ENCODE data around the gene SH3RF3.
"Not testable (repeated sequence)": the region's sequence is repeated elsewhere in the genome, so short reads cannot be mapped to it uniquely, and the experiment has no call there.

SH3RF3 gene

GRCh38 chr2:109517118-109517889, 388.3 kb downstream of the SH3RF3 start:
- DNase-seq = no peak

DNA sequence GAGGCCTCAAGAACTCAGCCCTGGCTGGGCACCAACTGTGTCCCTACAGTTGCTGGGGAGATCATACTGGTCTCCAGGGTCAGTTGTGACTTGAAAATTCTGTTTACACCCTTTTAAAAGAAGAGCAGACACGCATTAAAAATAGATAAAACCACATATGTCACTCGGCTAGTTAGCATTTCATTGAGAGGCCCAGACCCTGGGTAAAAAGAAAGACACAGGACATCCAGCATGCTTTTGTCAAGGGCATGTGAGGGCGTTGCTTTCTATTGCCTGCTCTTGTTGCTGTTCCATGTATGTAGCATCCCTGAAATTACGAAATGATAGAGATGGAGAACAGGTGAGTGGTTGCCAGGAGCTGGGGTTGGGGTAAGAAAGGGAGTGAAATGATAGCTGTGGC, 390.5 kb downstream of the SH3RF3 start:
- no peak for DNase-seq

DNA sequence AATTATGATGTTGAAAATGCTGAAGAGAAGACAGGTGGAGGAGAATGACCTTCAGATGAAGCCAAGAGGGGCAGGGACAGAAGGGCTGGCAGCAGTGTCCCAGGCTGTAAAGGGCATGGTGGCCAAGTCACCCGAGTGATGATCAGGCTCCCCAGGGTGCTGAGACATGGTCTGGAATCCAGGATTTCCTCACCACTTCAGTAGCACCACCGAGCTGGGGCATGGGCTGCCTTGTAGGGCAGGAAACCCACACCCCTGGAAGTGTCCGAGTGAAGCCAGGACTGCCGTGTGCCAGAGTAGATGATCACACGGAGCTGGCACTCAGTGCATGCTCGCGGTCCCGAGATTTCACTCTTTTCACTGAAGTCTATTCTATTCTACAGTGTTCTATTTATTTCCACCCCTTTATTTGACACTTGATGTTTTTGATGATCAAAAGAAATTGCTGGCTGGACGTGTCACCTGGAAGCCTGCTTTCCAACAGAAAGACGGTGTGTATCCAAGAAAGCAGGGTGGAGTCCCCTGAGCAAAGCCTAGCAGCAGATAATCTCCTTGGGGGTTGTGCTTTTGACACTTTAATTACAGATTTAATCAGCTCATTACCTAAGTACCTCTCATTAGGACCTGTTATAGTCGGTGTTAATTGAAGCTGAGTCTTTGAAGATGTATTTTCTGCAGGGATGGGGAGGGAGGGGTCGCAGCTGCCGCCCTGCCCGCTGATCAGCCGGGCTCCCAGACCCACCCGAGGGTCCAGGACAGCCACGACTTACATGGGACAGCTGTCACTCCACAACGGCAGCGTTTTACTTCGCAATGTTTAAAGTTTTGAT, 392.4 kb downstream of the SH3RF3 start:
- no peak for DNase-seq

DNA sequence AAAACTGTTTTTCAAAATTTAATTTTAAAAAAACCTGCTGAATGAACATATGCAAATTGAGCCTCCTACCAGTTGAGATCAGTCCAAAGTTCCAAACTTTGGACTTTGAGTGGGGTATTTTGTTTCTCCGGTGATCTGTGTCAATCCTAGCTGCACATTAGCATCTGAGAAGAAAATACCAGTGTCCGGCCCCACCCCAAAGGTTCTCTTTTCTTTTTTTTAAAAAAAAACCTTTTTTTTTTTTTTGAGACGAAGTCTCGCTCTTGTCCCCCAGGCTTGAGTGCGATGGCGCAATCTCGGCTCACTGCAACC, 393.0 kb downstream of the SH3RF3 start:
- no peak for DNase-seq

DNA sequence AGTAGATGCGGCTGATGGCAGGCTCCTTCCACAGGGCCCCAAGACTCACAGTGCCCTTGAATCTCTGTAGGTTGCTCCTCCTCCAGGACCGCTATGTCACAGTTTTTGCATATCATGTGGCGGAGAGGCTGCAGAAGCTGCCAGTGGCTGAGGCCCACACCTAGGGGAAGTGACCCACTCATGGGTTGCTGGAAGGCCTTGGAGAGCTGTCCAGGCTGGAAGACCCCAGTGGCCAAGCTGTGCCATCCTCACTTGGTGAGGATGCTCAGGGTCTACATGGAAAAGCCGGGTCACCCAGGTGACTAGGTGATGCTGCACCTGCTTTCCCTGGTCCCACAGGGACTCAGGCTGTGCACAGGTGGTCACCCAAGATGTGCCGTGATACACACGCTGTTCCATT, 394.1 kb downstream of the SH3RF3 start:
- DNase-seq = no peak

DNA sequence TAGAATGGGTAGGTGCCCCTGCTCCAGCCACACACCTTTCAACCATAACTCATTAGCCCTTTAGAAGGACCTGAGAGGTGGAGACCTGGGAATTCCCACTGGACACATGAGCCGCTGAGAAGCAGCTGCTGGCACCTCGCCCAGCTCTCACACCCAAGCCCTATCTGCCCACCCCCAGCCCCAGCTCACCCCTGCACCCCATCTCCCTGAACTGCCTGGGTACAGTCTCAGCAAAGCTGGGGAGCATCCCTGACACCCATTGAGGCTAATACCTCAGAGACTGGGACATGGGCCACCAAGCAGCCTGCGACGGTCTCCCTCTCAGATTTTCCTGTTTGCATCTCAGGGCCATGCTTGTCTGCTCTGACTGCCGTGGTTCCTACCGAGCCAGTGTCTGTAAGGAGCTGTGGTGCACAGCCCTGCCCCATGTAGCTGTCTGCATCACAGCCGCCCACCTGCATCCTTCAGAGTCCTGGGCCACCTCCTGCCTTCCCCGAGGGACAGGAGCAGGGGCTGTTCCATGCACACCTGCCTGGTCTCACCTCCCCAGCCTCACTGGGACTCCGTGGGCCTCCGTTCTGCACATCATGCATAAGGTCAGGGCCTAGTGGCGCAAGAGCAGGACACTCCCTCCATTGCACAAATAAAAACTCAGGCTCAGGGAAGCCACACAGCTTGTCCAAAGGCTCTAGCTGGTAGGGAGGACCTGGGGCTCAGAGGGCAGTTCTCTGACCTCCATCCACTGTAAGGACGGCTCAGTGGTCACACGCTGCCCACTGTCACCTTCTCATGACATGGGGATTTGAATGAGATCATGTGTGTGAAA, 394.7 kb downstream of the SH3RF3 start:
- DNase-seq = no peak

GRCh38 chr2:109525836-109526235, 396.8 kb downstream of the SH3RF3 start:
- DNase-seq = no peak

GRCh38 chr2:109526442-109526970, 397.5 kb downstream of the SH3RF3 start:
- DNase-seq = no peak

- no peak for DNase-seq
Observed at GRCh38 chr2:109527079-109527478, 398.1 kb downstream of the SH3RF3 start.

DNA sequence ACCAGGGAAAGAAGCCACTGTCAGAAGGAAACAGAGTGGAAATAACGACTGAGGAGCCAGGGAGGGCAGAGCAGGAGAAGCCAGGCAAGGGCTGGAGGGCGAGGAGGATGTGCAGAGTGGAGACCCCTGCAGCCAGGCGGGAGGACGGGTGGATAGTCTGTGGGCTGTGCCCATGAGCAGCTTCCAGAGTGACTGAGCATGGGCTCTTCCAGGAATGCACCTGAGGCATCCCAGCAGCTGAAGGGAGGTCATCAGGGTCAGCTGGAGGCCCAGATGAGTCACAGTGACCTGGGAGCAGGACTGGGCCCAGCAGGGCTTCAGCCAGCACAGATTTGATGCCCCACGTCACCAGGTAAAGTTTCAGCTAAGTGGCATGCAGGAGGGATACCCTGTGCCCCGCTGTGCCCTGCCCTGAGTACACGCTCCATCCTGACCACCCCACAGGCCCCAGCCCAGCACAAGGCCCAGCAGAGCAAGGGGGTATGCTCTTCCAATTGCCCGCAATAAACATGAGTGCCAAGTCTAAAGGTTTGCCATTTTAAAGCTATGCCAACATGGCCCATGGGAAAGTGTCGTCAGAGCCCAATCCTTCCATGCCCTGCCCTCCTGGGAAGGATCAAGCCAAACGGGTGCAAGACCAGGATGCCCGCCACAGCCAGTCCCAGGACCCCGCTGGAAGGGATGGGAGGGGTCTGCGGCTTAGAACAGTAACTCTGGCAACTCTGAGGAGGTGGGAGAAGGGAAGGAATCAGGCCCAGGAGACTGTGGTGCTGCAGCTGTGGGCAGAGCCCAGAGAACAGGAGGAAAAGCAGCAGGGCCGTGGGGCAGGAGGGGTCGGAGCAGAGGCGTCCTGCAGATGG, 399.1 kb downstream of the SH3RF3 start:
- no peak for DNase-seq

DNA sequence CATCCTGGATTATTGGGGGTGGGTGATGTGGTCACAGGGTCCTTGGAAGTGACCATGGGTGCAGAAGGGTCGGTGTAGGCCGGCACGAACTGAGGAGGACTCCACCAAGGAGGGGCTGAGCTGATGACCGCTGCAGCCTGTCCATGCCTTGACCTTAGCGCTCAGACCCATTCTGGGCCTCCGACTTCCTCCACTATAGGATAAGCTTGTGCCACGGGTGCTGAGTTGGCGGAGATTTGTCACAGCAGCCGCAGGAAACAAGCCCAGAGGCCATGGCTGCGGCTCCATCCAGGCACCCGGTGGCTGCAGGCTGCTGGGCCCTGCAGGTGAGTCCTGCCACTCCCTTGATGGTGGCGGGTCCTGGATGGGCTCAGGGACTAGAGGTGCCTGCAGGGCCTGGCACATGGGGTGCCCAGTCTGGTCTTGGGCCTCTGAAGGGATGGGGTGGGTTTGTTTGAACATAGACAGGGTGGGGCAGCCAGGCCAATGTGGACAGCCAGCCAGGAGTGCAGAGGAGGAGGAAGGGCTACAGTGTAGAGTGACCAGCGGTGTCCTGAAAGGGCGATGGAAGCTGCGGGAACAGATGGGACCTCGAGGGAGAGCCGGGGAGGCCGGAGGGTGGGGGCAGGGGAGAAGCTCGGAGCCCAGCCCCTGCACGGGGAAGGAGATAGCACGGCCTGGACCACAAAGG, 400.0 kb downstream of the SH3RF3 start:
- no peak for DNase-seq

DNA sequence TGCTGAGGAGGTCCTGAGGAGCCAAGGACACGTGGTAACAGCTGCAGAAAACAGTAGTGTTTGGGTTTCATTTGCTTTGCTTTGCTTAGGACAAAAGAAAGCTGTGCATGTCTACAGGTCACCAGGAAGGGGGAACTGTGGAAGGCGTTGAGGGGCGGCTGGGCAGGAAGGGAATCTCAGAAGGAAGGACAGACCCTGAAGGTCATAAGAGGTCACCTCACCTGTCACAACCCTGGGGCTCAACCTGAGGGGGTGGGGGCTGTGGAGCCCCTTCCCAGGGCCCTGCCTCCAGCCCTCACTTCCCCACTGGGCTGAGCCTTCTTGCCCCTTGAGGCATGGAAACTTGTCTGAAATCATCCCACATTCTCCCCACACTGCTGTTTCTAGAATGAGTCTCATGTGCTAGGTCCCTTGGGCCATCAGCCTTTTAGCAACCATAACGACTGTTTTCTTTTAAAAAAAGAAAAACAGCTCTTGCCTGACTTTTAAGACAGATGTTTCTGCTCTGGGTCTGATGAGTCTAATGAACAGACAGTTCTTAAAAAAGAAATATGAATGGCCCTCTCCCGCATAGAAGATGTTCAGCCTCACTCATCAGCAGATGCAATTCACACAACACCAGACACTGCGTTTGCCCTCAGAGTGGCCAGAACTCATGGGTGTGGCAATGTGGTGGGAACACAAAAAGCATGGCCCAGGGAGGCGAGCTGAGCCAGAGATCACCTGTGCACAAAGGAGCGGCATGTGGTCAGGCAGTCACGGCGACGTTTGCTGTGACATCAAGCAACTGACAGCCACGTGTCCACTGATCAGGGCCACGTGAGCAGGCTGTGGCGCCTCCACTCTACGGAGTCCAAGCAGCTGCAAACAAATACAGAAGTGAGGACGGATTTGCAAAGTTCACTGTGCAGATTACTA, 400.8 kb downstream of the SH3RF3 start:
- DNase-seq = no peak

DNA sequence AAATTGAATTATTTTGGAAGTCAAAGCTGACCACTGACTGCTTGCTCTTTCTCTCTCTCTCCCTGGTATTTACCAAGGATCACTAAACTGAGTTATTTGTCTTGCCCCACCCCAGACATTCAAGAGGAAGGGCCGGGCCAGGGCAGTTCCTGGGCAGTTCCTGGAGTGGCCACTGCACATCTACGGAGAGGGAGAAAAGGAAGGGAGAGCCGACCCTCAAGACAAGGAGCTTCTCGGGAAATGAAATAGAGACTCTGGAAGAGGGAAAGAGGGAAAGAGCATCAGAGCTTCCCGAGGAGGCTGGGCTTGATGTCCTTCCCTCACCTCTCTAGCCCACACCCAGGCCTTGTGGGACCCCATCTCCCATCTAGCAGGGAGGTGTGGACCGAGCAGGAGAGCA, 401.7 kb downstream of the SH3RF3 start:
- no peak for DNase-seq

DNA sequence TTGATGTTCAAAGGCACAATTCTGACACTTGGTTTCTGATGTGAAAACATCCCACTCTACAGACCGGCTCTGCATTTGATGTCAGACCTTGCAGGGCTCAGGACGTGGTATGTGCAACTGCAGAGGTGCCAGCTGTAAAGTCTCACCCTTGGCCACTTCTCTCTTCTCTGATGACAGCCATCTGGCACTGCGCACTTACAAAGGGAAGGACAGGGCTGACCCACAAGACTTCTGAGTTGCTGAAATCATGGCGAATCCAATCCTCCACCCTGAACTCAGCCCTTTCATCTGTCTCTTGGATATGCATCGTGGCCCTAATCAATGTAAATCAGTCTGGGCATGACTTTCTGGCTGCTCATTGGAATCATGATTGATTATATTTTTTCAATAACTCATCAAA, 402.2 kb downstream of the SH3RF3 start:
- no peak for DNase-seq

DNA sequence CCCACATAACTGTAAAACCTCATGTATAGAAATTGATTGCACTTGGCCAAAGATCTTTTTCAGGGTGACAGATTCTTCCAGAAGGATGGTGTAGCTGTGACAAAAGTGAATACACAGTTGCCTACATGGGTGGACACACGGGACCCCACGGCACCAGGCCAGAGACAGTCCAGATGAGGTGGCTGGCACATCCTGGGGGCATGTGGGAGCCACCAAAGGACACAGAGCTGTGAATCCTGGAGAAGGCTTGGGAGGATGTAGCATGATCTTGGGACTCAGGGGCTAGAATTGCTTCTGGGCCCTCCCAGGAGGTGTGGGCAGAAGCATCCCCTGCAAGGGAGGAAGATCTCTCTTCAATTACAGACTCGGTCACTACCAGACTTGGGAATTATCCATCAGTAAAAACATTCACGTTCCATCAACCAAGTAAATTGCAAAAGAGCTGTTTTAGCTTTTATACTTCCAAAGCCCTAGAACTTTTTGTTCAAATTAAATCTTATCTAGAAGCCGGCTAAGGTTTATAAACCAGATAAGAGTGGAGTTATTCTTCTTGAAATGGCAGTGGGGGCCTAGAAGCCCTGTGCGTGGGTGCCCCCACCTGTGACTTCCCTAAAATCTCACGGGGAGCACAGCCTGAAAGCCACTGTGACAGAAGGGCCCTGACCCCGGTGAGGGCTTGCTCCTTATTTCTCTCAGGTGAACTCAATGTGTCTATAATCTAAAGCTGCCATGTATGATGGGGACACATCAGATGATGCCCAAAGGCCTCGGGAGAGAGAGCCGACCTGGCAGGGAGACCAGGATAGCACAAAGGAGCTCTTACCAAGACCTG, 403.1 kb downstream of the SH3RF3 start:
- DNase-seq = no peak

- DNase-seq = no peak
Observed at GRCh38 chr2:109532728-109533076, 403.7 kb downstream of the SH3RF3 start.

GRCh38 chr2:109533823-109534222, 404.8 kb downstream of the SH3RF3 start:
- no peak for DNase-seq

- DNase-seq = no peak
Observed at GRCh38 chr2:109535217-109535946, 406.4 kb downstream of the SH3RF3 start.

DNA sequence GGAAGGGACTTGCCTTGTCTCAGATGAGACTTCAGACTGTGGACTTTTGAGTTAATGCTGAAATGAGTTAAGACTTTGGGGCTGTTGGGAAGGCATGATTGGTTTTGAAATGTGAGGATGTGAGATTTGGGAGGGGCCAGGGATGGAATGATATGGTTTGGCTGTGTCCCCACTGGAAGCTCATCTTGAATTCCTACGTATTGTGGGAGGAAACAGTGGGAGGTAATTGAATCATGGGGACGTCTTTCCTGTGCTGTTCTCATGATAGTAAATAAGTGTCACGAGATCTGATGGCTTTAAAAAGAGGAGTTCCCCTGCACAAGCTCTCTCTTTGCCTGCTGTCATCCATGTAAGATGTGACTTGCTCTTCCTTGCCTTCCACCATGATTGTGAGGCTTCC, 407.6 kb downstream of the SH3RF3 start:
- not testable (repeated sequence) for DNase-seq

Measured in activated CD4-positive, alpha-beta T cell treated with anti-CD3 and anti-CD28 coated beads for 4 hours (primary cell).